LNCAP (cell line): ENCODE measurements around the gene IRF8.

Experiments
- CTCF ChIP-seq: fragments of 450-650 bp; IDR thresholded peaks from 2 replicates; pipeline ENCODE4 v1.5.1; 2017; ENCODE audit warnings: mild to moderate bottlenecking

IRF8 gene

DNA sequence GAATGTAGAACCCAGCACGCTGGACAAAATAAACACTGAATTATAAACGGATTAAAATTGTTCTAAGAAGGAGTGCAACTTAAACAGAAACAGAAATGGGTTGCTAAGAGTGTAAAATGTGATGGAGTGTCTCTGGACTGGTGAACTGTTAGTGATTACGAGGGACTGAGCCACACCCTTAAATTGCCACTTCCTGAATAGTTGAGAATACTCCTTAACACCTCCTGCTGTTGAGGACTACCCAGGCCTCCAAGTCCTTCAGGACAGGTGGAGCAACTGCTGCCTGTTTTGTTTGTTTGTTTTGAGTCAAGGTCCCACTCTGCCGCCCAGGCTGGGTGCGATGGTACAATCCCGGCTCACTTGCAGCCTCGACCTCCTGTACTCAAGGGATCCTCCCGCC is 25.8 kb upstream of the IRF8 start:
- no peak for TF ChIP-seq CTCF

- TF ChIP-seq CTCF: no peak
These were observed 20.6 kb upstream of the IRF8 start for GRCh38 chr16:85878407-85878806.

DNA sequence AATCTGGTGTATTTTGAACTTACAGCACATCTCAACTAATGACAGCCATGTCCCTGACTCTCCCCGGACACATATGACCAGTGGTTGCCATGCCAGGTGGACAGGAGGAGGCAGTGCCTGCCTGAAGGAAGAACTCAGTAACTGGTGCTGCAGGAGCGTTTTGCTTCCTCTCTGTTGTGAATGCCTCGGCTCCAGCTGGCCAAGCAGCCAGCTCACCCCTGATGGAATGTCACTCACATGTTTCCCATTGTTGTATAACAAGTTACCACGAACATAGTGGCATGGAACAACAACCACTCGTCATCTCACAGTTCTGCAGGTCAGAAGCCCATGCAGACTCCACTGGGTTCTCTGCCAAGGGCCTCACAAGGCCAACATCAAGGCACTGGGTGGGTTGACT is 20.1 kb upstream of the IRF8 start:
- no peak for TF ChIP-seq CTCF

DNA sequence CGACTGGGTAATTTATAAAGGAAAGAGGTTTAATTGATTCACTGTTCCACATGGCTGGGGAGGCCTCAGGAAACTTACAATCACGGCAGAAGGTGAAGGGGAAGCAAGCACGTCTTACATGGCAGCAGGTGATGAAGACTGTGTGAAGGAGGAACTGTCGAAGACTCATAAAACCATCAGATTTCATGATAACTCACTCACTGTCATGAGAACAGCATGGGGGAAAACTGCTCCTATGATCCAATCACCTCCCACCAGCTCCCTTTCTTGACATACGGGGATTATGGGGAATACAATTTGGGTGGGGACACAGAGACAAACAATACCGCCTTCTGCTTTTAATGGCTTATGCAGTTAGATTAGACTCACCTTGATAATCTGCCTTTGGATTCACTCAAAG is 19.4 kb upstream of the IRF8 start:
- no peak for TF ChIP-seq CTCF

DNA sequence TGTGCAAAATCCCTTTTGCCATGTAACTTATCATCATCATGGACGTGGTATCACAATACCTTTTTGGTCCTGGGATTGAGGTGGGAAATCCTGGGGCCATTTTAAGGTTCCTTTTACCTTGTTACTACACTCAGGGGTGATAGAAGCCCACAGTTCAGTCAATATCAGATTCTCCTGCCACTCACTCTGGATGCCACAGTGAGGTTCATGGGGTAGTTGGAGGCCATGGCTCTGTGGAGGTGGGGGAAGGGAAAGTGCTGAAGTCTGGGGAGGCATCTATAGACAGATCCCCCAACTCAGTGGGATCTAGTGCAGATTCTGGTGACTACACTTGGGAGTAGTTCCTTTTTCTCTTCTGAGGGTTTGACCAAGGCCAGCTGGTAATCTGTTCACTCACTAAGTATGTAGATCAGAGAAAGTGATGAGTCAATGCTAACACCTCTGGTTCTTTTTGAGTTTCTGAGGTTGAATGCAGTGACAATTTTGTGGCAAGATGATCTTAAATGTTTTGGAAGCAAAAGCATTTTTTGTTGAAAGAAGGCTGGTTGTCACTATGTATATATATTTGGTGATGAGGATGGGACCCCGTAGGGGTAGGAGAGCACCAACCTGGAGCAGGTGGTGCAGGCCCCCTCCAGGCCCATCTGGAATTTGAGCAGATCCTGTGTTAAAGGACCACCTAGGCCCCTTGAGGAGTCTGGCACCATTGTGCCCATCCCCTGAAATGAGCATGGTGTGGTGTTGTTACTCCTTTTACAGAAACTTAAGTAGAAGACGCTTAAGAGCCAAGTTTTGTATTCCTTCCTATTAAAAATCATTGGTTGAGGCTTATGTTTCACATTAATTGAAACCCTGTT is 18.8 kb upstream of the IRF8 start:
- no peak for TF ChIP-seq CTCF

GRCh38 chr16:85880861-85881260 is 18.1 kb upstream of the IRF8 start:
- no peak for TF ChIP-seq CTCF

- no peak for TF ChIP-seq CTCF
These were observed 17.5 kb upstream of the IRF8 start for GRCh38 chr16:85881436-85881835.
